Measurements from ENCODE around the gene INHBA.

The INHBA gene

DNA sequence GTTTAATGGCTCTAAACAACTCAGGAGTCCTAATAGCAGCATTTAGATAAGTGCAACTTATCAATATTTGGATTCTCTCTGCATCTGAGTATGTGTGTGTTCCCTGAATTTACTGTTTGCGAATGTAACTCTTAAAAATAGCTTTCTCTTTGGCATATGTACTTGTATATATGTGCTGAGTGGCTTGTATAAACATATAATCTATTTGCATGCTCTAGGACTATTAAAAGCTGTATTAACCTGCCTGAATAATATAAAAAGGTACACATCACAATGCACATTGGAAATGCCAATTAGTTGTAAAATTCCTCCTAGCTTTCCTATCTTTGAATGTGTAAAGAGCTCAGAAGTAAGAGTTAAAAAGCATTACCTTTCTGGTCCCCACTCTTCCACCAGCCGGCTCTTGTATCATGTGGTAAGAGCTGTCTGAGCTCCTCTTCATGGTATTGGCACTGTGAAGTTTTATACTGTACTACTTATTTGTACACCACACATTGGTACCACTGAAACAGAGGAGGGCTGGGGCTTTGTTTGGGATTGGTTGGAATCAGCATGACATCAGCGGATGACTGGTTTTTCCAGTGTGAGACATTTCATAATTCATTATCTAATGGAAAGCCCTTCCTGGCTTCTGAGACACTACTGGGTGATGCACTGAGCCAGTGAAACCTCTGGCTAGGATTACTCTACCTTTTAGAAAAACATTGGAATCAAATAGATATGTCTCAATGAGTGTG, at the start of gene INHBA:
INHBA (minus strand) TSS at position 456 of the 737 bp plus-strand sequence. CDS start 2,716 bp downstream, outside the sequence.
- no peak for DNase-seq

DNA sequence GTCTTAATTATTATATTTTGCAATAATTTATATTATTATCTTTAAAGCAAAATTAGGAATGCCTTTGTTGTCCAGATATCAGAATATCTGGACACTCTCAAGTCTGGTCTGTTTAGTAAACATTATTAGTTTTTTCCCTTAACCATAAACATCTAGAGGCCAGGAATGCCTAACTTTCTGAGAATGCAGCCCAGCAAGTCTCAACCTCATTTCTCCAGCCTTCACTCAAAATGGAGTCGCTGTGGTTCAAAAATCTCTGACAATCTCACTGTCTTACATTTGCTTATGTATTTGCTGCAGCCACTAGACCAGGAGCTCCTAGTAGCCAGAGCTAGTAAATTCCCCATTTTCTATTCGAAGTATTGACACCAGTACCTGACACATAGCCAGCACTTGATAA, 49.7 kb upstream of the INHBA start:
- DNase-seq = no peak

DNA sequence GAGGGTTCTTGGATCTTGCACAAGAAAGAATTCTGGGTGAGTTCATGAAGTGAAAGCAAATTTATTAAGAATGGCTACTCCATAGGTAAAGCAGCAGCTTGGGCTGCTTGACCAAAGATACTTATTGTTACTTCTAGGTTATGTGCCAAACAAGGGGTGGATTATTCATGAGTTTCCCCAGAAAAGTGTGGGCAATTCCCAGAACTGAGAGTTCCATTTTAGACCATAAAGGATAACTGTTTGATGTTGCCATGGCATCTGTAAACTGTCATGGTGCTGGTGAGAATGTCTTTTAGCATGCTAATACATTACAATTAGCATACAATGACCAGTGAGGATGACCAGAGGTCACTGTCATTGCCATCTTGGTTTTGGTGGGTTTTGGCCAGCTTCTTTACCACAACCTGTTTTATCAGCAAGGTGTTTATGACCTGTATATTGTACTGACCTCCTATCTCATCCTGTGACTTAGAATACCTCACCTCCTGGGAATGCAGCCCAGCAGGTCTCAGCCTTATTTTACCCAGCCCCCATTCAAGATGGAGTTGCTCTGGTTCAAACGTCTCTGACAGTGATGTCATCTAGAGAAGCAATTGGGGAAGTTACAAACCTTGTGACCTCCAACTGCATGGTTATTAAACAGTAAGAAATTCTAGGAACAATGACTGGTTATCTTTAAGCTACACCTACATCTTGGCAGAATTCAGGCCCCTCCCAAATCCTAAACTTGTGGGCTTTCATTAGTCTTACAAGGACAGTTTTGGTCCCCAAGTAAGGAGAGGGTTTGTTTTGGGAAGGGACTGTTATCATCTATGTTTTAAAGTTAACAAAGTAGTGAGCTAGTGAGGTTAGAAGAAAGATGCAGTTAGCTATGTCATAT, 48.0 kb upstream of the INHBA start:
- DNase-seq = no peak

GRCh38 chr7:41747961-41748360, 45.1 kb upstream of the INHBA start:
- DNase-seq = no peak

DNA sequence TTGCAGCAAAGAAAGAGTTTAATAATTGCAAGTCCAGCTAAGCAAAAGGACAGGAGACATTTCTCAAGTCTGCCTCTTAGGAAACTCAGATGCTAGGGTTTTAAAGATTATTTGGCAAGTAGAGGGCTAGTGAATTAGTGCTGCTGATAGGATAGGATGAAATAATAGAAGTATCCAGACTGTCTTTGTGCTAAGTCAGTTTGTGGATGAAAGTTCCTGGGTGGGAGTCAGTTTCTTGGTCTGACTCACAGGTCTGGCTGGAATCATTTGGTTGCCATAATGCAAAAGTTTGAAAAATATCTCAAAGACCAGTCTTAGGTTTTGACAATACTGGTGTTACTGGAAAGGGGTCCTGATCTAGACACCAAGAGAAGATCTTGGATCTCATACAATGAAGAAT, 42.6 kb upstream of the INHBA start:
- no peak for DNase-seq

GRCh38 chr7:41744161-41744560, 41.3 kb upstream of the INHBA start:
- no peak for DNase-seq

- DNase-seq = no peak
Measured at GRCh38 chr7:41742401-41743020, 39.6 kb upstream of the INHBA start.

DNA sequence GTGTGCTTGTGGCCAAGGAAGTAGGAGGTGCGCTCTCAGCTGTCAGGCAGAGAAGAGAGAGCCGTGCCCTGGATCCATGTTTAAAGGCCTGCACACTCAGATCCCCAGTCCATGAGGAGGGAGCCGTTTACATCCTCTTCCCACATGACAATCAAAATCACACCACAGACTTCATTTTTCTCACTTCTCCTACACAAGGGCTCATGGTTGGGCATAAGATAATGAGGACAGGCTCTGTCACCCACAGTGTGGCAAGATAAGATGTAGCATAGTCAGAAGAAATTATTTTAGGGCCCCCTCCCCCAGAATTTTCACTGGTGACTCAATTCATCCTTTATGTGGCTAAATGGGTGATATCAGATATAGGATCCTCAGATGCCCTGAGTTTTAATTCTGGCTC, 35.9 kb upstream of the INHBA start:
- DNase-seq = no peak

- DNase-seq = no peak
Measured at GRCh38 chr7:41738336-41738735, 35.4 kb upstream of the INHBA start.

- DNase-seq = no peak
Measured at GRCh38 chr7:41735206-41735605, 32.3 kb upstream of the INHBA start.

- no peak for DNase-seq
Measured at GRCh38 chr7:41732843-41733306, 30.0 kb upstream of the INHBA start.

GRCh38 chr7:41732436-41732785, 29.5 kb upstream of the INHBA start:
- no peak for DNase-seq

DNA sequence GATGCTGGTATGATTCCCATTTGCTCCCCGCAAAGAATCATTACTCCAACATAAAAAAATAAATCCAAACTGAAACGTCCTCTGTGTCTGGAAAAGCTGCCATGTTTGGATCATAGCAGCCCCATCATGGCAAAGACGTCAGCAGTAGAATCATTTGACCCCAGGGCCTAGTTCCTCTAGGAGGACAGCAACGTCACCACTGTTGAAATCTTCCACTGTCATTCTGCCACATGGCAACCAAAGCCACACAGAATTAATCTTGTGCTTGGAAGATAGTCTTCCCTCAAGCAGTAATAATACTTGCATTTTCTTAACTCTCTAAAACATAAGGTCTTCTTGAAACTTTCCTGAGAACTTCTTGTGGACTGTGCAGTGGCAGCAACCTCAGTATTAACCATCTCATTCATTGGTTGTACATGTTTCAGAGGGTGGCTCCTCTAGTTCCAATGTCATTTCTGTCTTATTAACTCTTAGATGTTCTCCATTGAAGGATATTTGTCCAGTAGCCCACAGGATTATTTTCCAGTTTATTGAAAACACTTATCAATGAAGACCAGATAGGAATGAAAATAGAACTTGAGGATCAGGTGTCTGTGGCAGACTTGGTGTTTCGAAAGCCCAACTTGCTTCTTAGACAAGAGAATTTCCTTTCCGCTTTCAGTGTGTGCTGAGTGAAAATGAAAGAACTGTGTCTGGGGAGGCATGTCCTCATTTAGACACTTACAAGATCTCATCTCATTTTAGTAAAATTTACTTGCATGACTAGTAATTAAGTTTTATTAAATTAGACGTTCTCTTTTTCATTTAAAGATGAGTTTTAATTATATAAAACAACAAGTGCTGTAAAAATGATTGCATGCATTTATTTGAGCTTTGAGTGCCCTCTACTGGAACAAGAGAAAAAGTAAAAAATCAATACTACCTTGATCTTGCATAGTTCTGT, 28.9 kb upstream of the INHBA start:
- peak in 1 of 2 donors; percentile 3 for DNase-seq

DNA sequence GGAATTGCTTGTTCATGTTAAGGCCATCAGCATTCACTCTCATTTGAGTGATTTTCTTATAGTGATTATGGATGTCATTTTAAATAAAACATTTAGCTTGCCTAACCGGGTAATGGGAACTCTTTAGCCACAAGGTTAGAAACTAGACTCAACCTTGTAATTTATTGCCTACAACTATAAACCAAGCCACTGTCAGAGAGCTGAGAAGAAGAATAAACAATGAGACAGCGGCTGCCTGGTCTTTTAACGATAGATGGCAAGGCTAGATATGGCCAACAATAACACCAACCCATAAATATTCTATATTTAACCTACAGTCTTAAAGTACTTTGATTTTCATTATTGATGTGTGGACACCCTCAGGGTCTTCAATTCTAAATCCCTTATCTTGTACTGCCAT, 27.8 kb upstream of the INHBA start:
- DNase-seq = no peak

GRCh38 chr7:41730161-41730560, 27.3 kb upstream of the INHBA start:
- DNase-seq = no peak

- no peak for DNase-seq
Measured at GRCh38 chr7:41729059-41729458, 26.2 kb upstream of the INHBA start.

GRCh38 chr7:41725013-41725412, 22.1 kb upstream of the INHBA start:
- no peak for DNase-seq

DNA sequence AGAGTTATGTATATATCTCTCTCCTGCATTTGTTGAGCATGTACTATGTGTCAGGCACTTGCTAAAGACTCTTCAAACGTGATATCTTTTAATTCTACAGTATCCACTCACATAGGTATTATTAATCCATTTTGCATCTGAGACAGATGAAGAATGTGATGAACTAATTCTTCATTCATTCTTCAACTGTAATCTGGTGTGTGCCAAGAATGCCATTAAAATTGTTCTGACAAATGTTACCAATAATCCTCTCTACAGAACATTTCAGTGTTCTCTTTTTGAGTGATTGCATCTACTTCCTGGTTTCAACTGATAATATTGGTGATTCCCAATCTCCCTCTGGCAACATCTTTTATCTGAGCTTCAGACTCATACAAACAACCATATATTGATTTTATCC, 18.0 kb upstream of the INHBA start:
- no peak for DNase-seq

- no peak for DNase-seq
Measured at GRCh38 chr7:41720046-41720445, 17.2 kb upstream of the INHBA start.

- DNase-seq = no peak
Measured at GRCh38 chr7:41716691-41717090, 13.8 kb upstream of the INHBA start.

DNA sequence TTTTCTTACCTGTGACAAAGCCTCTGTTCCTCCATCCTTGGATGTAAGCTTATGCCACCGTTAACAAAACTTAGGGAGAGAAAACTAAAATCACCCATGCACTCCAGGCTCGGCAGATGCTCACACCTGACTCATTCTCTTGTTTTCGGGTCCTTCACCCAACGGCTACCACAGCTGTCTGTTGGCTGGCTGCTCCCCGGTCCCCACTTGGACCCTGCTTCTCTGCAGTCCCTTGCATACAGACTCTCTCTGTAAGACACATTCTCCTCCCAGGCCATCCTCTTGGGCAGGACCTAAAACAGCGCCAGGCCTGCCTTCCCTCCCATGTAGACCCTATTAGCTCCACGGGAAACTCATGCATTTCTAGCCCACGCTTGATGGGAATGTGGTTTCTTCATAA, 12.1 kb upstream of the INHBA start:
- no peak for DNase-seq

GRCh38 chr7:41711283-41712064, 8.6 kb upstream of the INHBA start:
- DNase-seq = no peak

Measured in hippocampal formation (tissue), 2 donors.